ENCODE measurements around the gene BTRC. TPM values are rescaled to one million over a fixed set of nuclear protein-coding genes. Genes with fewer than 3 reads are reported as not detected.
"Not testable (repeated sequence)": the region's sequence is repeated elsewhere in the genome, so short reads cannot be mapped to it uniquely, and the experiment has no call there.

The BTRC gene
- total RNA-seq, 2 experiments from 2014 or later, result 17.3 to 20.6 TPM

- ChIA-PET CTCF (interaction anchor here (1.1 to 3.0 kb wide), 2 partner anchors 13 to 447 kb away, joined by 4 to 12 read pairs; no protein-coding TSS in a partner anchor), POLR2A (no interaction called here)
These were observed 234.9 kb downstream of the BTRC start for GRCh38 chr10:101588879-101589278.

GRCh38 chr10:101593331-101593730, 239.4 kb downstream of the BTRC start:
- CTCF ChIA-PET, POLR2A ChIA-PET: not testable (repeated sequence)

GRCh38 chr10:101595591-101596433, 241.8 kb downstream of the BTRC start:
- CTCF ChIA-PET, result interaction anchor here (1.2 to 2.0 kb wide), 4 partner anchors 26 to 324 kb away, joined by 3 to 7 read pairs (median 4); partner anchors contain the start of gene NPM3
- POLR2A ChIA-PET, result no interaction called here

- ChIA-PET CTCF (interaction anchor here (0.9 to 2.0 kb wide), 2 partner anchors 184 to 383 kb away, joined by 3 to 5 read pairs; no protein-coding TSS in a partner anchor), POLR2A (no interaction called here)
These were observed 243.3 kb downstream of the BTRC start for GRCh38 chr10:101597091-101597900.

- POLR2A ChIA-PET, result no interaction called here
- CTCF ChIA-PET, result interaction anchor here (1.6 to 3.5 kb wide), 3 partner anchors 13 to 181 kb away, joined by 5 to 32 read pairs (median 12); partner anchors contain the start of genes DPCD, NPM3 and POLL
These were observed 247.6 kb downstream of the BTRC start for GRCh38 chr10:101601541-101601940.

- ChIA-PET CTCF (interaction anchor here (0.7 to 3.5 kb wide), 8 partner anchors 8 to 239 kb away, joined by 3 to 32 read pairs (median 4); partner anchors contain the start of genes DPCD, NPM3 and POLL), POLR2A (interaction anchor here (0.7 kb wide), 1 partner anchor 269 kb away, joined by 3 read pairs; no protein-coding TSS in a partner anchor)
These were observed 248.9 kb downstream of the BTRC start for GRCh38 chr10:101602761-101603398.

Other genes starting within 250 kb of the BTRC start
- not detected for gene TLX1, start 222.9 kb upstream of the BTRC start, total RNA-seq
- not detected for gene LBX1, start 124.7 kb upstream of the BTRC start, total RNA-seq
- 10 to 100 TPM; 33.5 to 34.5 TPM for gene POLL, start 234.1 kb downstream of the BTRC start, total RNA-seq
- 10 to 100 TPM; 23.5 to 23.9 TPM for gene DPCD, start 234.2 kb downstream of the BTRC start, total RNA-seq